22Rv1 (cell line): ENCODE results near the gene NPAT.

ENCODE experiments used
- H3K27ac ChIP-seq: fragments of 450-650 bp; 2 replicates; pipeline ENCODE4 v1.5.1; 2017
- ZFX ChIP-seq: fragments of 450-650 bp; IDR thresholded peaks from 2 replicates; pipeline ENCODE4 v1.6.1; 2017; ENCODE audit warnings: antibody characterized with exemption, borderline replicate concordance
- TF ChIP-seq, protein P1 (sequence below): fragments of 450-650 bp; IDR thresholded peaks from 2 replicates; pipeline ENCODE4 v1.5.1; 2017; ENCODE audit warnings: mild to moderate bottlenecking

Gene NPAT

DNA sequence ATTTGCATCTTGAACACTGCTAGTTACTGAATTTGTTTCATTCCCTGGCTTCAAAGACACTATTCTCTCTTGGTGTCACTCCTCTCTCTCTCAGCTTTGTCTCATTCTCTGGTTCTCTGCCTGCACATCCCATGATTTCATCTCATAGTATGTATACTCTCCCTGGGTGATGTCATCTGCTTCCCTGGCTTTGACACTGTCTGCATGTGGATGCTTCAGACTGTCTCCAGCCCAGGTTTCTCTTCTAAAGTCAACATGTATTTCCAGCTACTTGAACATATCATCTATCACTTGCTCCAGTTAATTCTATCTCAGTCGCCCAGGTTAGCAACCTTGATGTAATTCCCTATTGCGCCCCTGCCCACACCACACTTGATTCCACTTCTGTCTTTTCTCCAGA is 110.4 kb downstream of the NPAT start:
- H3K27ac ChIP-seq = no peak overlapping the region
- TF ChIP-seq, protein P1, sequence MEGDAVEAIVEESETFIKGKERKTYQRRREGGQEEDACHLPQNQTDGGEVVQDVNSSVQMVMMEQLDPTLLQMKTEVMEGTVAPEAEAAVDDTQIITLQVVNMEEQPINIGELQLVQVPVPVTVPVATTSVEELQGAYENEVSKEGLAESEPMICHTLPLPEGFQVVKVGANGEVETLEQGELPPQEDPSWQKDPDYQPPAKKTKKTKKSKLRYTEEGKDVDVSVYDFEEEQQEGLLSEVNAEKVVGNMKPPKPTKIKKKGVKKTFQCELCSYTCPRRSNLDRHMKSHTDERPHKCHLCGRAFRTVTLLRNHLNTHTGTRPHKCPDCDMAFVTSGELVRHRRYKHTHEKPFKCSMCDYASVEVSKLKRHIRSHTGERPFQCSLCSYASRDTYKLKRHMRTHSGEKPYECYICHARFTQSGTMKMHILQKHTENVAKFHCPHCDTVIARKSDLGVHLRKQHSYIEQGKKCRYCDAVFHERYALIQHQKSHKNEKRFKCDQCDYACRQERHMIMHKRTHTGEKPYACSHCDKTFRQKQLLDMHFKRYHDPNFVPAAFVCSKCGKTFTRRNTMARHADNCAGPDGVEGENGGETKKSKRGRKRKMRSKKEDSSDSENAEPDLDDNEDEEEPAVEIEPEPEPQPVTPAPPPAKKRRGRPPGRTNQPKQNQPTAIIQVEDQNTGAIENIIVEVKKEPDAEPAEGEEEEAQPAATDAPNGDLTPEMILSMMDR = no peak
- no peak for TF ChIP-seq ZFX

DNA sequence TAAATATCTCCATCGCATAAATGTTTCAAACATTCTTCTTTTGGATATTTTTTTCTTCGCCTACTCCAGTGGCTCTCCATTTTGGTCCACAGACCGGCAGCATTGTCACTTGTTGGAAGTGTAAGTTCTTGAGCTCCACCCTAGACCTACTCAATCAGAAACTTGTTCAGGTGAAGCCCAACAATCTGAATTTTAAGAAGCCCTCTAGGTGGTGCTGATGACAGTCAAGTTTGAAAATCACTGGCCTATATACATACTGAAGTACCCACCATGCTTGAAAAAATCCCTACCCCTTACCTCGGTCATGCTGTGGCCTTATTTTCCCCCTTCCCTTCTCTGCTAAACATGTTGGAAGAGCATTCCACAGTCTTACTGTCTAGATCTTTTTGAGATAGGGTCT is 111.3 kb downstream of the NPAT start:
- no peak overlapping the region for H3K27ac ChIP-seq
- TF ChIP-seq ZFX = no peak
- TF ChIP-seq, protein P1 = no peak
